NCI-H2196 treated with DMSO at 0.1 percent for 48 hours (cell line): ENCODE results near the gene LY86.
"Not testable (repeated sequence)": the region's sequence is repeated elsewhere in the genome, so short reads cannot be mapped to it uniquely, and the experiment has no call there.

Source experiments
- DNase-seq: peaks from one replicate; lab custom pipeline; 2025; ENCODE audit not compliant: unreplicated experiment; lab: John Stamatoyannopoulos, UW

Gene LY86

GRCh38 chr6:6650839-6651238 lies 62.3 kb downstream of the LY86 start:
- DNase-seq = no peak

- no peak for DNase-seq
These were observed 62.8 kb downstream of the LY86 start for GRCh38 chr6:6651335-6651734.

- DNase-seq = no peak
These were observed 64.4 kb downstream of the LY86 start for GRCh38 chr6:6652932-6653331.

- no peak for DNase-seq
These were observed 66.4 kb downstream of the LY86 start for GRCh38 chr6:6654599-6655575.

- no peak for DNase-seq
These were observed 67.3 kb downstream of the LY86 start for GRCh38 chr6:6655805-6656251.

- no peak for DNase-seq
These were observed 67.8 kb downstream of the LY86 start for GRCh38 chr6:6656287-6656686.

- DNase-seq = no peak
These were observed 68.7 kb downstream of the LY86 start for GRCh38 chr6:6657085-6657819.

GRCh38 chr6:6657820-6658217 lies 69.3 kb downstream of the LY86 start:
- DNase-seq = no peak

GRCh38 chr6:6659600-6660327 lies 71.2 kb downstream of the LY86 start:
- no peak for DNase-seq

GRCh38 chr6:6660339-6661045 lies 72.0 kb downstream of the LY86 start:
- DNase-seq = no peak

GRCh38 chr6:6661191-6661590 lies 72.7 kb downstream of the LY86 start:
- DNase-seq = no peak

GRCh38 chr6:6661684-6662083 lies 73.2 kb downstream of the LY86 start:
- no peak for DNase-seq

GRCh38 chr6:6663421-6664135 lies 75.1 kb downstream of the LY86 start:
- DNase-seq = no peak

GRCh38 chr6:6665555-6666243 lies 77.2 kb downstream of the LY86 start:
- no peak for DNase-seq

GRCh38 chr6:6670150-6670549 lies 81.6 kb downstream of the LY86 start:
- not testable (repeated sequence) for DNase-seq

- no peak for DNase-seq
These were observed 86.4 kb downstream of the LY86 start for GRCh38 chr6:6674872-6675271.

- peak; percentile 29 for DNase-seq
These were observed 88.5 kb downstream of the LY86 start for GRCh38 chr6:6676910-6677441.

- no peak for DNase-seq
These were observed 89.7 kb downstream of the LY86 start for GRCh38 chr6:6678185-6678671.

GRCh38 chr6:6678811-6679210 lies 90.3 kb downstream of the LY86 start:
- no peak for DNase-seq
